GM21381 (cell line): Measurements from ENCODE around the gene MSI2.

Experiments
- ATAC-seq: cut with Tn5 transposase; IDR thresholded peaks from one replicate; pipeline ENCODE4 v1.9.1; 2021; ENCODE audit warnings: mild to moderate bottlenecking, moderate library complexity; ENCODE audit not compliant: unreplicated experiment

The MSI2 gene

DNA sequence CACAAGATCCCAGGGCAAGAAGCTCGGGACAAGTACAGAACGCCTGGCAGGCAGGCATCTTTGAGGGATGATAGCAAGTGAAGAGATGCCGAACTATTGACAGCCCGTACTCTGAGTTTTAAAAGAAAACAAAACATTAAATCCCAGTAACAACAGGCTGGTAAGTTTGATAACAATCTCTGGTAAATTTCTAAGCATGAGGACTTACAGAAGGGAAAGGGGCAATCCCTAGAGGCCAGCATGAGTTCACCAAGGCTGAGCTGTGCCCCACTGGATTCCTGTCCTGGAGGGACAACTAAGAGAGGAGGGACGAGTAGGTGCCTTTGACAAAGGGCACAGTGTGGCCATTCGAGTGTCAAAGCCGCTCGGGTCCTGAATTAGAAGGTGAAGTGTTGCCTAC, 462.6 kb downstream of the MSI2 start:
- no peak for ATAC-seq

DNA sequence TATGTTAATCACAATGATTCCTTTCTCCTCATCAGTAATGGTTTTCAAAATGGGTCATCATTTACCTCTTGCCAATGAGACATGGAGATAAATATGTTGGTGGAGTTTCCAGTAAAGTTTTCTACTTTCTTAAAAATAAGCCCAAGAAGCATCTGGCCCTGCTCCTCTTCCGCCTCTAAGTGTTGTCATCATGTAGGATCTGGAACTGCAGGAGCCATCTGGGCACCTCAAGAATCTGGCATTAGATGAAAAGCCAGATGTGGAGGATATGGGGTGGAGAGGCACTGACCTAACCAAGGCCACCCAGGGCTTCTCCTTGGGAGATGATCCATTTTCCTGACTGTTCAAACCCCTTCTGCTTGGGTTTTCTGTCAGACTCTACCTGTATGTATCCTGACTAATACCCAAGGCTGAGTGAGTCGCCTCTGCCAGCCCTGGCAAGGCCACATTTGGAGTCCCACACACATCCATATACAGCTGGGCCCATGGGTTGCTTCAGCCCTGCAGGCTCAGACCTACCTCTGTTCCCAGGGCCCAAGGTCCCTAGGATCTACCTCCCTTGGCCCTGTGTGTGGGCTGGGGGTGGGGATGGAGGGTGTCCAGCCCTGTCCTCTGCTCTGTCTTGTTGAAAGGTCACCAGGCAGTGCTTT, 464.2 kb downstream of the MSI2 start:
- no peak for ATAC-seq

DNA sequence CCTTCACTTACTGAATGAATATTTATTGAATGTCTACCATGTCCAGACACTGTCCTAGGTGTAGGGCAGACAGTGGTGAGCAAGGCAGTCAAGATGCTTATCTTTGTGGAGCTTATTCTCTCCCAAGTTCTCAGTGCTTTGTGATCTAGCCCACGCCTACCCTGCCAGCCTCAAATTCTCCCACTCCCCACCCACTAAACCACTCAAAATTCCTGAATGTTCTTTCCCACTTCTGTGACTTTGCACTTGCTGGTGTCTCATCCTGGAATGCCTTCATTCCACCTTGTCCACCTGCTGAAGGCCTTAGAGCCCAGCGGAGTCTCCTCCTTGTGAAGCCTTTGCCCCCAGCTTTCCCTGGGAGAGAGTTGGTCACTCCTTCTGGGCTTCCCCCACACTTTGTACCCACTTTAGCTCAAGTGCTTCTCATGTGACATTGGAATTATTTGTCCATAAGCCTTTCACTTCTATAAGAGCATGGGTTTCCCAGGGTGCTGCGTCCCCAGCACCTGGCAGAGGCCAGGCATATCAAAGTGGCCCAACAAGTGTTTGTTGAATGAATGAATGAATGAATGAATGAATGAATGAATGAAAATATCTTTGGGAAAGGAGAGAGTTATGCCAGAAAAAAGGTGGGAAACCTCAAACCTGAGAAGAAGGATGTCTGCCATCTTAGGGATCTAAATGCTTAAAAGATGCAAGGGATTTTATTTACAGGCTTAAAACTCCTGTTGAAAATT, 465.8 kb downstream of the MSI2 start:
- no peak for ATAC-seq

DNA sequence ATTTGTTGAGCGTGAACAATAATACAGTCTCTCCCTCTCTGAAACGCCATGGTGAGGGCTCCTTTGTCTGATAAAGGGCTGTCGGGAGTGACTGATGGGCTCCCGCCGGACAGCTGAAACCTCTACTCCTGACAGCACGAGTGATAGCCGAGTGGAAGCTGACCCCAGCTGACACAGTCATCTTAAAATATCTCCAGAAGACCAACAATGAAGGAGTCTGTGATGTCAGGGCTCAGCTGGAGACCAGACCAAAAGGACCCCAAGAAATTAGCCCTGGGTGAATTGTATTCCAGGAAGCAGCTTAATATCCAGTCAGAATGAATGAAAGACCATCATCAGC, 466.4 kb downstream of the MSI2 start:
- no peak for ATAC-seq

DNA sequence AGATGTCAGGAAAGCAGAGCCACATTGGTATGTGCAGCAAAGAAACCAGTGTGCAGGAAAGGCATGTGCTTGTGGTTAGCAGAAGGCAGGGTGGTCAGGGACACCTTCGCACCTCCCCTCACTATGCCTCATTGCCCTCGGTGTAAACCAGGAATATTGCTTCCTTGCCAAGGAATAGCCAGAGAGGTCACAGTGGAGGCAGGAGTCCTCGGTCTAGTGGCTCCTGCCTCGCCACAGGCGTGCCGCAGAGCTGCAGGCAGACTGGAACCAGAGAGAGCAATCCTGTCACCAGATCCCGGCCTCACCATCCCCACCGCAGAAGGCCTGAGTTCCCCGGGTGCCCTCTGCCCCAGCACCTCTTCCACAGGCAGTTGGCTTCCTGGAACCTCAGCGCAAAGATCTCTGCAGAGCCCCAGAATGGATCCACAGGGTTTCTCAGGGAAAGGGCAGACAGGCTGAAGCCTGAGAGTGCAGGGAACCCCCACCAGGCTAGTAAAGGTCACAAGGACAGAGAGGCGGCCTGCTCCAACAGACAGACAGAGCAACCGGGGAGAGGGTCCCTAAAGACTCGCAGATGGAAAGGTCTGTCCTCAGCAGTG, 467.2 kb downstream of the MSI2 start:
- ATAC-seq = no peak

DNA sequence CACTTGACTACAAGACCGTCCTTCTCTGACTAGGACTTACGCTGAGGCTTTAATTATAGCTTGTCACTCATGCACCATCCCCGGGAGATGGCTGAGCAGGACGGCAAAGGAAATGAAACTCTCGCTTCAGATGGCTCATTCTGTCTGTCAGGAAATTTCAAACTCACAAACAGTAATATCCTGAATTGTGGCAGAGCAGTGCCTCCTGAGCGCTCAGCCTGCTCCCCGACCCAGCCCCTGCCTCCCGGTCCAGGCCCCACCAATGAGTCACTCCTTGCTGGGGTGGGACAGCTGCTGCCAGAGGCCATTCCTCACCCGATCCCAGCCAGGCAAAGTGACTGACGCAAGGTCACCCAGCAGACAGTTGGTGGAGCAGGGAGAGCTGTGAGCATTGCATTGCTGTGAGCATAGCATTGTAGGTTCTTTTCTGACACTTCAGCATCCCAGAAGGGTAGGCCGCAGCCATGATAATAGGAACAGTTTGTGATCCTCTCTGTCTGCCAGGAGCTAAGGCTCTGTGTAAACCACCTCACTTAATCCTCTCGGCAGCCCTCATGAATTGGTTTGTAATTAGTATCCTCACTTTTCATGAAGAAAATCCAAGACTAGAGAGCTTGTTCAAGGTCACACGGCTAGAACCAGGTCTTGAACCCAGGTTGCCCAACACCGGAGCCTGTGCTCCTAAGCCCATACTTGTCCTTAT, 467.9 kb downstream of the MSI2 start:
- ATAC-seq = peak; percentile 60

DNA sequence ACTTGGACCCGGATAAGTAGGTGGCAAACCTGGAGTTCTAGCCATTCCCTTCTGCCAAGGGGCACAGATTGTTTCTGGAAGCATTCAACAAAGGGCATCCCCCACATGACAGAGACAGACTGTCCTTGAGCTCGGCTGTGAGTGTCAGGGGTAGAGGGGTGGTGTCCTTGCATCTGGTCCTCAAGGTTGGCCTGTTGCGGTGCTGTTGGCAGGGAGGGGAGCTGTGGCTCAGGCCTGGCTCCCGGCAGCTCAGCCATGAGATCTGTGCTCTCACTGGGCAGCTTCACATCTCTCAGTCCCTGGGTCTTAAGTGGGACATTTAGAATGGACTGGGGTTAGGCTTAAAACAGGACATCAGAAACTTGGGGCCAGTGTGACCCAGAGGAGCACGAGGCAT, 468.4 kb downstream of the MSI2 start:
- no peak for ATAC-seq

DNA sequence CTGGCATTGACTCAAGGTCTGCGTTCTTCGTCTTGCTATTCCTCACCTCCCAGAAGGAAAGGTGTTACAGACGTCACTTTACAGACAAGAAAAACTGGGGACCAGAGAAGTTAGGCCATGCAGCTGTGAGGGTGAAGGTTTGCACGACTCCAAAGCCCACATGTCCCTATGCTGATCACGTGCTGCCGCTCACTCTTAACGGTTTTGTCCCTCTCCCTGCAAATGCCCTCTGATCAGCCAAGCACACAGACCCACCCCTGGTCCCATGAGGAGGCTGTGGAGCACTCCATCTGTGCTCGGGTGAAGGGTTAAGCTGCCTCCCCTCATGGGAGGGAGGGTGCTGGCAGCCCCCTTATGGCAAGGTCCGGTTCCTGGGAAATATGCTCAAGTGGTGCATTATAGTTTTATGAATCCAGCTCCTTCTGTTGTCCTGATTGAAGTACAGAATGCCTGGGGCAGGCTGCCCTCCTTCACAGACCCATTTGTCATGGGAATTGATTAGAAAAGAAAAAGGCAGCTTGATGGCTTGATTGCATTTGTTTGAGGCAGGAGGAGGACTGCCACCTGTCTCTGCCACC, 470.0 kb downstream of the MSI2 start:
- no peak for ATAC-seq

DNA sequence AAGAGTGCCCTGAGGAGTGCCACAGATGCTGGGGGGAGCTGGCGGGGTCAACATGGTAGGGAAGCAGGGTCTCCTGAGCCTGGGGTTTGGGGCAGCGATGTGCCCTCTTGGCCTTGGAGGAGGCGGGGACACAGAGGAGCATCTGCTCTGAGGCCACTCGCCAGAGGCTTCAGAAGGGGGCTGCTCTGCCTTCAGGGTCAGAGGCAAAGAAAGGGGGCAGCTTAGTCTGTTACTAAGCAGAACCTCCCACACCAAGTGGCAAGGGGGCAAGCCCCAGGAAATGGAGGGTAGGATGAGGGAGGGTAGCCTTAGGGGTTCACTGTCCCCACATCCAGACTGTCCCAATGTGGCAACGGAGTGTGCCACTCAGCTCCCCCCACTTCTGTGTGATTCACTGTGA, 470.5 kb downstream of the MSI2 start:
- ATAC-seq = no peak

DNA sequence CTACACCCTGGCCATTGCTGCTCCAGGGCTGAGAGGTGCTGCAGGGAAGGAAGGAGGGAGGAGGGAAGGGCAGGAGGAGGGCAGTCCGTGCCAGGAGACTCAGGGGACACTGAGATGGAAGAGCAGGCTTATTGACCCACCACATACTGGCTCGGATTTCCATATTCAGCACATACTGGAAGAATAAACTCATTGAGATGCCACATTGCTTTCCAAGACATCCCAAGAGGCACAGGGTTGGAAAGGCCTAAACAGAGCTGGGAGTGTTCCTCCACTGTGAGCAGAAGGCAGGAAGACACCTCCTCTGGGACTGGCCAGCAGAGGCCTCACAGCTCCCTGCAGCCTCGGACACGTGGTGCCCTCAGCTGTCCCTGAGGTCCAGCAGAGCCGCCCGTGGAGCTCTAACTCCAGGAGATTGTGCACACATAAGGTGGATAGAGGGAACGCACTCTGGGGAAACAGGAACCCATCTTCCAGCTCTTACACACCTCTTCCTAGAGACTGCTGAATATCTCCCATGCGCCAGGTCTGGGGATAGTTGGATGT, 471.4 kb downstream of the MSI2 start:
- ATAC-seq = no peak

DNA sequence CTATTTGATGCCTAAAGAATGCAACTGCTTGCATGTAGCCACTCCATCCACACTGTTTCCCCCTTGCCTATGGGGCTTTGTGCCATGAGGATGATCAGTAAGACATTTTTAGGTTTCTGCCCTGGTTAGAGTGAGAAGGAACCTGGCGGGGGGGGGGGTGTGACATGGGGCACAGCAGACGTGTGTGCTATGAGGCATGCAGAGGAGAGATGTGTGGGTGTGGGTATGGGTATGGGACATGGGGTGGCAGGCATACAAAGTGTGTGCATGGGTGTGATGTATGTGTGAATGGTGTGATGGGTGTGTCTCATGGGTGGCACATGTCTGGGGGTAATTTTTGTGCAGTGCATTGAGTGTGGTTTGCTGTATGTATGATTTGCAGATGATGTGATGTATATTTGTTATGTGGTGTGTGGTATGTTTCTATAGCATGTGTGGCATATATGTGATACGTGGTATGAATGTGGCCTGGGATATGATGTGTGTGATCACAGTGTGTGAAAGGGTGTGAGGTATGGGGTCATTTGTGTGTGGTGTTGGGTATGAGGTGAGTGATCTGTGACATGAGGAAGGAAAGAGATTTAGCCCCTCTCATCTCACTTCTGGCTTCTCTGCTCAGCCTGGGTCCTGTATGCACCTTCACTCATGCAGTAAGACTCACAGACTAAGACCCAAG, 473.8 kb downstream of the MSI2 start:
- no peak for ATAC-seq

DNA sequence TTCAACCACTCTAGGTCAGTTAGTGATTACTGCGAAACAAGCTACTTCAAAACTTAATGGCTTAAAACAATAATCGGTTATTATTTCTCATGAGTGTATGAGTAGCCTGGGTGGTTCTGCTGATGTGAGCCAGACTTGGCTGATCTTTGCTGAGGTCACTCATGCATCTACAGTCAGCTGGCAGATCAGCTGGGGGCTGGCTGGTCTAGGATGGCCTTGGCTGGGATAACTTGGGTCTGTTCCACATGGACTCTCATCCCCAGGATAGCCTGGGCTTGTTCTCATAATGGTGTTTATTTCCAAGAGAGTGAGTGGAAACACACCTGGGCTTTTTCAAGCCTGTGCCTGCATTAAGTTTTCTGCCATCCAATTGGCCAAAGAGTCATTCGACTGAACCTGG, 475.7 kb downstream of the MSI2 start:
- ATAC-seq = no peak

DNA sequence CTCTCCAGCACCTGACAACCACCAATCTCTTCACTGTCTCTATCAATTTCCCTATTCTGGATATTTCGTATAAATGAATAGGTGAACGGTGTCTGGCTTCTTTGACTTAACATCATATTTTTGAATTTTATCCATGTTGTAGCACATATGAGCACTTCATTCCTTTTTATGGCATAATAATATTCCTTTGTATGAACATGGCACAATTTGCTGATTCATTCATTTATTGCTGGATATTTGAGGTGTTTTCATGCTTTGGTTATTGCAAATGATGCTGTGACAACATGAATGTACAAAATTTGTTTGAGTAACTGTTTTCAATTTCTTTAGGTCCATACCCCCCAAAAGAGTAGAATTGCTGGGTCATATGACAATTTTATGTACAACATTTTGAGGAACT, 476.8 kb downstream of the MSI2 start:
- no peak for ATAC-seq
